GM19397 (cell line): Measurements from ENCODE around the gene RAB44.
"Not testable (repeated sequence)": the region's sequence is repeated elsewhere in the genome, so short reads cannot be mapped to it uniquely, and the experiment has no call there.

Source experiments
- ATAC-seq: cut with Tn5 transposase; IDR thresholded peaks from one replicate; pipeline ENCODE4 v1.9.1; 2021; ENCODE audit warnings: mild to moderate bottlenecking, moderate library complexity; ENCODE audit not compliant: unreplicated experiment

The RAB44 gene

DNA sequence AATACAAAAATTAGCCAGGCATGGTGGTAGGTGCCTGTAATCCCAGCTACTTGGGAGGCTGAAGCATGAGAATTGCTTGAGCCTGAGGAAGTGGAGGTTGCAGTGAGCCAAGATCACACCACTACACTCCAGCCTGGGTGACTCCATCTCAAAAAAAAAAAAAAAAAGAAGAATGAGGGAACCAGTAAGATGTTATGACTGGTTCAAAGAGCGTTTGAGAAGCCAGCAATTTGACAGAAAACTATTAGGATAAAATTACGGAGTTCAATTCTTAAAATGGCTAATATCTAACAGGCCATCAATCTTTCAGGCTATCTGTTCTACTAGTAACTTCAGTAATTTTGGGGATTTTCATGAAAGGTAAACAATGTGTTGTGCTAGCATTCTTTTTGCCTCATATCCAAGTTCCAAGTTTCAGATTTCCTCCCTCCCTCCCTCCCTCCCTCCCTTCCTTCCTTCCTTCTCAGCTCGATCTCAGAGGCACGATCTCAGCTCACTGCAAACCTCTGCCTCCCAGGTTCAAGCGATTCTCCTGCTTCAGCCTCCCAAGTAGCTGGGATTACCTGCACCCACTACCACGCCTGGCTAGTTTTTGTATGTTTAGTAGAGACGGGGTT, 7.4 kb downstream of the RAB44 start:
- ATAC-seq, result not testable (repeated sequence)

DNA sequence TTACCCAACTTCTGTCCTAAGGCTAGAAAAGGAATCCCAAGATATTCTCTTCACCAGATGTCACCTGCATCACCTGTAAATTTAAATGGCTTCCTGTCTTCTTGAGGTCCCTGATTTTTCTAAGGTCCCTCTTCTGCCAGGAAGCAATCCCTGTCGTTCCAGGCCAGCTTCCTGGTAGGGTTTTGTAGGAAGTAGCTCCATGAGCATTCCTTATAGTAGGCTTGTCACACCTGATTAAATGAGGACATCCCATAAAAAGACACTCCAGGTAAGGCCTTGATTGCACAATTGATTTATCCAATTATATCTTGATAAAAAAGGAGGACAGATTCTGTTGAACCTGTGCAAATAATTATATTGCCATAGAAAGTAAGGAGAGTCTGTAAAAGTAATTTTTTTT, 8.7 kb downstream of the RAB44 start:
- ATAC-seq, result no peak

DNA sequence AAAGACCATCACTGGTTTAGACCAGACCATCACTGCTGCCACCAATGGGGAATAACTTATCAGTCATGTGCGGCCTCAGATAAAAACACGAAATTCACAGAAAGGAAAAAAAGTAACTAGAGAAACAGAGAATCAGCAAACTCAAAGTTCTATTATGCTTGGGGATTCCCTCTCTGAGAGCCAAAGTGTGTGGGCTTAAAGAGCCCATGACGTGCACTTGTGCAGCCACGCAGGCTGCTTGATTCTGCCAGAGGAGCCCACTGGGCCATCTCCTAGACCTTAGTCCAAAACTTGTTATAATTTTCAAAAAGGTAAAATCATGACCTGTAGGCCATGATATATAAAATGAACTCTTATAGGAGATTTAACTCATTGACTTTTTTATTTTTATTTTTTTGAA, 15.2 kb downstream of the RAB44 start:
- no peak for ATAC-seq

DNA sequence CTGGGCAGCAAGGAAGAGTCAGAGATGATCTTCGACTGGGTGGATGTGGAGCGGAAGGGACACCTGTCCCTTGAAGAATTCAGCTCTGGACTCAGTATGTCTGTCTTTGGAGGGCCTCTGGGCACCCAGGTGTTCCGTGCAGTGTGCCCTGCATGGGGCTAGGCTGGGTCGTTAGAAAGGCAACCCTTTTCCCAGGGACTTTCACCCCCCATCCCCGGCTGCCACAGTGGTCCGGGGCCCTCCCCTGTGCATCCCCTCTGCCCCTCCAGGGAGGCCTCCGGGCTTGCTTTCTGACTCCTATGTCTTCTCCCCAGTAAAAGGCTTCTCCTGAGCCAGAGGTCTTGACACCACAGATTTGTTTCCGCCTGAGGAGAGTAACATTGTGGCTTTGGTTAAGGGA, 16.2 kb downstream of the RAB44 start:
- no peak for ATAC-seq

DNA sequence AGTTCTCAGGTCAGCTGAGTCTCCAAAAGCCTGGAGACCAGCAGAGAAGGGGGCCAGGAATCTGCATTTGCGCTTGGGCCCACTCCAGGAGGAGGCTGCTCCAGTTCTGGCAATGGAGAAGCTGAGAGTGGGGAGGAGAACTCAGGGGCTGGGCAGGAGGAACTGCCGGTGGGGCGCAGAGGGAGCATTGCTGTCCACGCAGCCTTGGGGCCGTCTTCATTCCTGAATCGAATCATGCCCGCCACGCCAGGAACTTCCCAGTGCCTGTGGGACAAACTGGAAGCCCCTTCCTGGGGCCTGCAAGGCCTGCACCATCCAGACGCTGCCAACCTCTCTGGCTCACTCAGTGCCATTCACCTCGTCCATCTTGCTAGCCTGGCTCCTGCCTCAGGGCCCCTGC, 16.9 kb downstream of the RAB44 start:
- no peak for ATAC-seq

DNA sequence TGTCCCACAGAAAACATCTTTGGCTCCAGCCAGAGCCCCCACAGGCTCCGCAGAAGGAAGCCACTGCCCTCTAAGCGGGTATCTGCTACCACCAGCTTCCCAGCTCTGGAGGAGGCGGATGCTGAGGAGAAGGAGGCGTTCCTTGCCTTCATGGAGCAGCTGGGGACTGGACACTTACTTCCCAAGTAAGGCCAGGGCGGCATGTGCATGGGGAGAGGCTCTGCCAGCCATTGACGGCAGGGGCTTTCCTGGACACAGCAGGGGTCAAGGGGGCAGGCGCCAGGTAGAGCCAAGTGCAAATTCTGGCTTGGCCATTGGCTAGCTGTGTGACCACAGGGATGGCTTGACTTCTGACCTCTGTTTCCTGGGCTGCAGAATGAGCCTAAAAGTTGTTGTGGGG, 17.8 kb downstream of the RAB44 start:
- ATAC-seq, result no peak

DNA sequence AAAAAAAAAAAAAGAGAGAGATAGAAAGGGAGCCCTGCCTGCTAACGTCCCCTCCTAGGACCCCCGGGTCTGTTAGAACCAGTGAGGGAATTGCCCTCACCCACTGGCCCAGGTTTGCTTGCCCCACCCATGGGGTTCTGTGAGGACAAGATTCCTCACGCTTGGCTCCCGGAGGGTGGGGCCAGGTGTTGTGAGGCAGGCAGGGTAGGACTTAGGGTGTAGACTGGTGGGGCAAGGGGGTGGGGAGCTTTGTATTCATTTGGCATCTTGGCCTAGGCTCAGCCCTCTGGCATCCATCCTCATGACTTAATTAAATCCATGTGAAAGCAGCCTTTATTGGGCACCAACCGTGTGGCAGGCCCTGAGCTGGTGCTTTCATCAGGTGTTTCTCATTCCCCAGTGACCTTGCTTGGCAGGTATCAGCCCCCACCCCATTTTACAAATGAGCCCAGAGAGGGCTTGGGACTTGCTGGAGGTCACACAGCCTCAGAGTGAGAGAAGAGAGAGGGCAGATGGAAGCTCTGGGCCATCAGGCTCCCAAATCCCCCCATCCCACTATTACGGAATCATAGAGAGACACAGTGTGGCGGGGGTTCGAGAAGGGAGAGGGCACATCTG, 19.0 kb downstream of the RAB44 start:
- ATAC-seq, result no peak

DNA sequence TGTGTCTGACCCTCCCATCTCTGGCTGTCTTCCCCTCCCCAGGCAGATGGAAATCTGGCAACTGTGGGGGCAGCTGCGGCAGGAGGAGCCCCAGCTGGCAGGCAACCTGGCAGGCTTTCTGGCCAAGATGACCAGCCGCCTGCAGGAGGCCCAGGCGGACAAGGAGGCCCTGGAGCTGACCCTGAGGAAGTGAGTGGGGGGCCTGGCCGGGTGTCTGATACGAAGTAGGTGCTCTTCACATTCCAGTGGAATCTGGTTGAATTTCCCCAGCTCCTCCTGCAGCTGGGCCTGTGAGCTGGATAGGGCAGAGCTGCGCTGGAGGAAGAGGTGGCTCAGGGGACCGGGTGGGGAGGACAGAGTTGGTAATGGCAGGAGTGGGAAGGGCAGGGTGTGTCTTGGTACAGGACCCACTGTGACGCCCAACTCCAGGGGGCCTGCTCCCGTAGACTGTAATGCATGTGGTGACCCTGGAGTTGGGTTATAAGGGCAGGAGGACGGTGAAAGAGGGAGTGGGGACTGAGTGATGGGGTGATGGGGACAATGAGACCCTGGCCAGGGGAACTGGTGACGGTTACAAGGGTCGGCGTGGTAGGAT, 19.7 kb downstream of the RAB44 start:
- ATAC-seq, result no peak

DNA sequence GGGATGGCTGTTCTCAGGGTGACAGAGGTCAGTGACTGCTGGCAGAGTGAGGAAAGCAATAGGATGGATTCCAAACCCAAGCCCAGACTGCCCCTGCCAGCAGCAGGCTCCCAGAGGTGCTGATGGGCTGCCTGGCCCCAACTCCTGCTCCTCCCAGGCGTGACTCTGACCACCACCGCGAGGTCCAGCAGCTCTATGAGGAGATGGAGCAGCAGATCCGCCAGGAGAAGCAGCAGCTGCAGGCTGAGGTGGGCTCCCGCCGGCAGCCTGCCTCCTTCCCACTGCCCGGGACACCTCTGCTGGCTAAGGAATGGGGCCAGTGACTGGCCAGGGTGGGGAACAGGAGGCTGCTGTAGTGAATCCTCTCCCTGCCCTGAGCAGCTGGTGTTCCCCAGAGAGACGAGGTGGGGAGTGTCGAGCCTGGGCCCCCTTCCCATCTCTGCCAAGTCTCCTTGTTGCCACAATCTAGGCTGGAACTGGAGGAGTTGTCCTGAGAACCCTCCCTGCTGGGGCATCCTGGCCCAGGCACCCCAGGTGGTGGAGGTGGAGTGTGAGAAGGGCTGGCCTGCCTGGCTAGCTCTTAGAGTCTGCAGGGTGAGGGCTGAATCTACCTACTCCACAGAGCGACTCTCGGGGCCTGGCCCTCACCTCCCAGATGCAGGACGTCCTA, 20.4 kb downstream of the RAB44 start:
- ATAC-seq, result no peak

DNA sequence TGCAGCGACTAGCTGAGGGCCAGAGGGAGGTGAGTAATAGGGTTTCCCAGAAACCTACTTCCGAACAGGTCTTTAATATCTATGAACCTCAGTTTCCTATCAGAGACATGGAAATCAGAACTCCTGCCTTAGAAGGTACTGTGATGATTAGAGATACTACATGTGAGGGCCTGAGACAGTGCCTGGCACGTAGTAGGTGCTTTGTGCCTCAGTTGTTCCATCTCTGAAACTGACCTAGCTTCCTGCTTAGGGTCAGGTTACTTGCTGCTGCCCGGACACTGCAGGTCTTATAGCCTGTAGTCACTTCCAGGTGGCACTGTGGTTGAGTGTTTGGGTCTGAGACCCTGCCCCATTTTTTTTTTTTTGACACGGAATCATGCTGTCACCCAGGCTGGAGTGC, 20.9 kb downstream of the RAB44 start:
- no peak for ATAC-seq

DNA sequence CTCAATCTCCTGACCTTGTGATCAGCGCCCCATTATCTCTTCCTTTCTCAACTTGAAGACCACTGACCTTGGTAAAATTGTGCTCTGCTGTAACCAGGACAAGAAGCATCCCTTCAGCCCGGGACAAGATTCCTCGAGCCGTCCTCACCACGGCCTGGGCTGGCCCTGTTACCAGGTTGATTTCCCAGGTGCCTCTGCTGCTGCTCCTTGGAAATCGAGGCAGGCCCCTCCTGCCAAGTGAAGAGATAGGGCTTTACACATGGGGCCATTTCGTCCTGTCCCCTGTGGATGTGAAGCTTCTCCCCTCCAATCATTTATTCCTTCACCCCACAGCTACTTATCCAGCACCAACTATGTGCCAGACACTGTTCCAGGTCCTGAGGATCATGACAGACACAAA, 21.5 kb downstream of the RAB44 start:
- no peak for ATAC-seq

DNA sequence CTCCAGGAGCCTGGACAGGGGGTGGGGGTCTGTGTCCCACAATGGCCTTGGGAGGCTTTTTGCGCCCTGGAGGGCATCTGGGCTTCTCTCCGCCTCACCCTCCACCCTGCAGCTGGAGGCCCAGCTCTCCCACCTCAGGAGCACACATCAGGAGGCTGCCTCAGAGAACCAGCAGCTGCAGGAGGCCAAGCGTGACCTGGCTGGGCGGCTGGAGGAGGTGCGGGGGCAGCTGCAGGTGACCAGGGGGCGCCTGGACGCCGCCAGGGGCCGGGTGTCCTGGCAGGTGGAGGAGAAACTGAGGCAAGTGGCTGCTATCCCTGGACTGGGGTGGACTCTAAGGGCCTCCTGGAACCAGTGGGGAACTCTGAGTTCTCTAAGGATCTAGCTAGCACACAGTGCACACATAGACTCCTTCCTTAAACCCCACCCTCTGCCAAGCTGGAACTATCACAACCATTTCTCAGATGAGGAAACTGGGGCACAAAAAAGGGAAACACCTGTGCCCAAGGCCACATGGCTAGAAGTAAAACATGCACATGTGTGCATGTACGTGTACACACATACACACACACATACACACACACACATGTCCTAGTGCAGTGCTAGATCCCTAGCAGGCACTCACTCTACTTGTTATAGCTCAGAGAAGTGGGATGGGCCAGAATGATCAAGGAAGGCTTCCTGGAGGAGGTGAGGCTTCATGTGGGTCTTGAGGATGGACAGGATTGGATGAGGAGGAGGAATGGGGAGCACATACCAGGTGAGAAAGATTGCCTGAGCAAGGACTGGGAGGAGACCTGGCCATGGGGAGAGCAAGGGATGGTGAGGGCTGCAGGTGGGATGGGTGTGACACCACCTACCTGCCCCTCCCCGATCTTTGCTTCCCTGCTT, 22.9 kb downstream of the RAB44 start:
- ATAC-seq, result no peak

DNA sequence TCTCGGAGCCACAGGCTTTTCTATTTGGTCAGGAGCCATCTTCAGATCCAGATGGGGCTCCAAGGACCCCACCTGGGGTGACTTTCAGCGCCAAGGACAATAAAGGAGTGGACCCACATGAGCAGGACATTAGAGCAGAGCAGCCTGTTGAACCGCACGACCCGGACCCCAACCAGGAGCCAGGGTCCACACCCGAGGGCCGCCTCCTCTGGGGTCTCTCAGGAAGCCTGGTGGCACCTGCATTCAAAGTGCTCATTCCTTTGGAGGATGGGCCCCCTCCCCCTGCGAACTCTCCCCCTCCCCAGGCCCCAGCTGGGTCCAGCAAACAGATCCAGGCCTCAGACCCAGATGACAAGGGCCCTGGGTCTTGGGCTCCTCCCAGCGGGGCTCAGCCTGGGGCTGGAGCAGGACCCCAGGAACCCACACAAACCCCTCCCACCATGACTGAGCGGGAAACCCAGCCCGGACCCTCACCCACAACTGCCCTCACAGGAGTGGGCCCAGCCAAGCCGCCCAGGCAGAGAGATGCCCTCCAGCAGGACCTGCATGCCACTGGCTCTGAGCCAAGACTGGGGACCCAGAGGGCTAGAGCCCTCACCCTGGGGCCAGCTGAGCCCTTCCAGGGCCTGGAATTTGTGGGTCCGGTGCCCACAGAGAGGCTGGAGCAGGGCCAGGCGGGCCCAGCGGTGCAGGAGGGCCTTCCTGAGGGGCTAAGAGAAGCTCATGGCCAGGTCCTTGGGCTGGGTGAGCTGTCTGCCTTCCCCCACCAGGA, 23.9 kb downstream of the RAB44 start:
- ATAC-seq, result no peak

DNA sequence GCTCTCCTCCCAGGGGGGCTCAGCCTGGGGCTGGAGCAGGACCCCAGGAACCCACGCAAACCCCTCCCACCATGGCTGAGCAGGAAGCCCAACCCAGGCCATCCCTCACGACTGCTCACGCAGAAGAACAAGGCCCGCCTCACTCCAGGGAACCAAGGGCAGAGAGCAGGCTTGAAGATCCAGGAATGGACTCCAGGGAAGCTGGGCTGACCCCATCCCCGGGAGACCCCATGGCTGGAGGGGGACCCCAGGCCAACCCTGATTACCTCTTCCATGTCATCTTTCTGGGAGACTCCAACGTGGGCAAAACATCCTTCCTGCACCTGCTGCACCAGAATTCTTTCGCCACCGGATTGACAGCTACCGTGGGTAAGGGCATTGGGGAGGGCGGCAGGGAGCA, 24.7 kb downstream of the RAB44 start:
- no peak for ATAC-seq

DNA sequence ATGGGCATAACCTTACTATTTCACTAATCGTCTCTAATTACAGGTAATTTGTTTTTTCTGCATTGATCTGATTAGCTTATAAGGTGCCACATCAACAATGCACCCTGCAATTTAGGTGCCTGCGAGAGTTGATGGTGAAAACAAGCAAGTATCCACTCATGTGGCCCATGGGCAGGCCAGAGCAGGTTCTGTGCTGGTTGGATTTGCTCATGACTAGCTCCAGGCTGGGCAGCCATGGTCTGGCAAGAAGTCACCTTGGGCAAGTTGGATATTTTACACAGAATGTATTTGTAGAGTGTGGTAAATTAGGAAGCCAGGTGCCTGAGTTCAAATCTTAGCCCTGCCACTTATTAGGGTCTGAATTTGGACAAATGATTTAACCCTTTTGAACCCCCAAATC, 25.3 kb downstream of the RAB44 start:
- ATAC-seq, result no peak

DNA sequence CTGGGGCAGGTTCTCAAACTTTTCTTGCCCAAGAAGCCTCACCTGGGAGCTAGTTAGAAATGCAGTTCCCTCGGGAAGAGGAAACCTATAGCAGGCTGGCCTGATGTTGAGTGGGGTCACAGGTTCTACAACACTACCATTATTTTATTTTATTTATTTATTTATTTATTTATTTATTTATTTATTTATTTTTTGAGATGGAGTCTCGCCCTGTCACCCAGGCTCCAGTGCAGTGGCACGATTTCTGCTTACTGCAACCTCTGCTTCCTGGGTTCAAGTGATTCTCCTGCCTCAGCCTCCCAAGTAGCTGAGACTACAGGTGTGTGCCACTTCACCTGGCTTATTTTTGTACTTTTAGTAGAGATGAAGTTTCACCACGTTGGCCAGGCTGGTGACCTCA, 26.4 kb downstream of the RAB44 start:
- not testable (repeated sequence) for ATAC-seq

DNA sequence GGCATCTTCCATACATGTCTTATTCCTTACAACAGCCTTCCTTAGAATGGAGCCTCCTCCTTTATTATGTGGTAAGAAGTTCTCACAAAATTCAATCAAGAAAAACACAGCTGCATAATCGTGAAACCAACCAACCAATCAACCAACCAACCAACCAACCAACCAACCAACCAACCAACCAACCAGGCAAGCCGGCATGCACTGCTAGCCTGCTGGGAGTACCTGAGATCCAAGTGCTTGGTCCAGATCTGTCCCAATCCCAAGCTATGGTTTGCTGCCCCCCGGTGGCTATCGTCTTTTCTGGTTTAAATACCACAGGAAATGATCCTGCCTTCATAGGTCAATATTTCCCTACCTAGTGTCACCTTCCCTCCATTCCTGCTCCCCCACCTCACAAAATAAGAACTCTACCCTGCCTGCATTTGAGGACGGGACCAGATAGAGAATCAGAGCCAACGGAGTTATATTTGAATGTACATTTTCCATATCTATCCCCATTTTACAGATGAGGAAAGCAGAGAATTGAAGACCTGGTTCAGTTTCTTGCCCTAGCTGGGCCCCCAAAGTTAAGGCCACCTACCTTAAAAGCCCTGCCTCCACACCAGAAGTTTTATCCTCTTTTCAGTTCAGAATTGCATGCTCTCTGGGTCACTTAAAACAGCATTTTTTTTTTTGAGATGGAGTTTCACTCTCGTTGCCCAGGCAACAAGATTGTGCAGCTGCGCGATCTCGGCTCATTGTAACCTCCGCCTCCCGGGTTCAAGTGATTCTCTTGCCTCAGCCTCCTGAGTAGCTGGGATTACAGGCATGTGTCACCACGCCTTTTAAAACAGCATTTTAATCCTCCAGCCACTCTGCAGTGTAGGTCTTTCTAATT, 27.1 kb downstream of the RAB44 start:
- no peak for ATAC-seq

DNA sequence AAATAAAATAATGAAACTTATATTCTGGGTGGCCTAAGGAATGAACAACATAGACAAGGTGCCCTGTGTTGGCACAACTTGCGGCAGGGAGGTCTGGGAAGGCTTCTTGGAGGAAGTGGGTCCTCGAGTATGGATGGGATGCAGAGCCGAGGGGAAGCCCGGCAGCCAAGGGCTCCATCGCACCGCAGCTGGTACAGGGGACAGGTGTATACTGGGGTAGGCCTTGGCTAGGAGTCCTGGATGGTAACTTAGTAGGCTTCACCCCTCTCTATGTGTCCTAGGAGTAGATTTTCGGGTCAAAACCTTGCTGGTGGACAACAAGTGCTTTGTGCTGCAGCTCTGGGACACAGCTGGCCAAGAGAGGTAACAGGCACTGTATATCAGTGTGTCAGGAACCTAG, 28.0 kb downstream of the RAB44 start:
- ATAC-seq, result no peak

DNA sequence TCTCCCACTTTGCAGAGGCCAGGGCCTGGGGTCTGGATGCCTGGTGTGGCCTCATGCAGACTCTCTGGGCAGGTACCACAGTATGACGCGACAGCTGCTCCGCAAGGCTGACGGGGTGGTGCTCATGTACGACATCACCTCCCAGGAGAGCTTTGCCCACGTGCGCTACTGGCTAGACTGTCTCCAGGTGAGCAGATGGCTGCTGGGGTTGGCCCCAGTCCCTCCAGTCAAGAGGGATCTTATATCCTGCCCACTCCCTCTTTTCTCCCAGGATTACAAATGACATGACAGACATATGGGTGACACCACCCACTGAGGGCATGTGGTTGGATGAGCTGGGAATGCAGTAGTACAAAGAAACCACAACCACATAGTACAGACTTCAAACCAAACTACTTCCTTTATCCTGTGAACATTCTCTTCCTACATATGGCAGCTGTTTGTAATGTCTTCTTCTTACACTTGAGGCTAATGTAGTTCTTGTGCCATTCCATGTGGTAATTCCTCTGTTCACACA, 29.9 kb downstream of the RAB44 start:
- no peak for ATAC-seq
